ENCODE results near the gene PEX7. TPM values are rescaled to one million over a fixed set of nuclear protein-coding genes. Genes with fewer than 3 reads are reported as not detected.

Gene PEX7
- total and polyA plus RNA-seq, 2 of the 8 experiments (the other 6 are each of a cell fraction or from before 2014, with no cell fraction given), result 6.4 to 11.0 TPM

DNA sequence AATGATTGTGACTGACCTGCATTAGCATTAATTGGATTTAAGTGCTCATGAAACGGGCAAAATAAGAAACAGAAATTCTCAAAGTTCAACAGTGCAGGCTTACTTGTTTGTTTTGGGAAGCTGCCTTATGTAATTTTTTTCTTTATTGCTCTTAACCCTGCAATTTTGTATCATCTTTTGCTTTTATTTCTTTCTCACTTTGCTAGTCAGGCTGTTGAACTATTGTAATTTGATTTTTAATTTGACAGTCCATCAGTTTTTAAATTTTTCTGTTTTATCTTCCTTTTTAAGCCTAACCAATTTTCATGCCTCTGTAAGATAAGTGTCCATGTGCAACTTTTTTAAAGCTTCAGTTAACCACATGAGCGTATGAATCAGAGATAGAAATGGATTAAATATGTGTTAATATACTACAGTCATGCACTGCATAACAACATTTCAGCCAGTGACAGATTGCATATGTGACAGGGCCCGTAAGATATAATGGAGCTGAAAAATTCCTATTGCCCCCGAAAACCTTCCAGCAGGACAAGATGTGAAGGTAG, 44.6 kb downstream of the PEX7 start (continued):
- TF ChIP-seq, protein P1, sequence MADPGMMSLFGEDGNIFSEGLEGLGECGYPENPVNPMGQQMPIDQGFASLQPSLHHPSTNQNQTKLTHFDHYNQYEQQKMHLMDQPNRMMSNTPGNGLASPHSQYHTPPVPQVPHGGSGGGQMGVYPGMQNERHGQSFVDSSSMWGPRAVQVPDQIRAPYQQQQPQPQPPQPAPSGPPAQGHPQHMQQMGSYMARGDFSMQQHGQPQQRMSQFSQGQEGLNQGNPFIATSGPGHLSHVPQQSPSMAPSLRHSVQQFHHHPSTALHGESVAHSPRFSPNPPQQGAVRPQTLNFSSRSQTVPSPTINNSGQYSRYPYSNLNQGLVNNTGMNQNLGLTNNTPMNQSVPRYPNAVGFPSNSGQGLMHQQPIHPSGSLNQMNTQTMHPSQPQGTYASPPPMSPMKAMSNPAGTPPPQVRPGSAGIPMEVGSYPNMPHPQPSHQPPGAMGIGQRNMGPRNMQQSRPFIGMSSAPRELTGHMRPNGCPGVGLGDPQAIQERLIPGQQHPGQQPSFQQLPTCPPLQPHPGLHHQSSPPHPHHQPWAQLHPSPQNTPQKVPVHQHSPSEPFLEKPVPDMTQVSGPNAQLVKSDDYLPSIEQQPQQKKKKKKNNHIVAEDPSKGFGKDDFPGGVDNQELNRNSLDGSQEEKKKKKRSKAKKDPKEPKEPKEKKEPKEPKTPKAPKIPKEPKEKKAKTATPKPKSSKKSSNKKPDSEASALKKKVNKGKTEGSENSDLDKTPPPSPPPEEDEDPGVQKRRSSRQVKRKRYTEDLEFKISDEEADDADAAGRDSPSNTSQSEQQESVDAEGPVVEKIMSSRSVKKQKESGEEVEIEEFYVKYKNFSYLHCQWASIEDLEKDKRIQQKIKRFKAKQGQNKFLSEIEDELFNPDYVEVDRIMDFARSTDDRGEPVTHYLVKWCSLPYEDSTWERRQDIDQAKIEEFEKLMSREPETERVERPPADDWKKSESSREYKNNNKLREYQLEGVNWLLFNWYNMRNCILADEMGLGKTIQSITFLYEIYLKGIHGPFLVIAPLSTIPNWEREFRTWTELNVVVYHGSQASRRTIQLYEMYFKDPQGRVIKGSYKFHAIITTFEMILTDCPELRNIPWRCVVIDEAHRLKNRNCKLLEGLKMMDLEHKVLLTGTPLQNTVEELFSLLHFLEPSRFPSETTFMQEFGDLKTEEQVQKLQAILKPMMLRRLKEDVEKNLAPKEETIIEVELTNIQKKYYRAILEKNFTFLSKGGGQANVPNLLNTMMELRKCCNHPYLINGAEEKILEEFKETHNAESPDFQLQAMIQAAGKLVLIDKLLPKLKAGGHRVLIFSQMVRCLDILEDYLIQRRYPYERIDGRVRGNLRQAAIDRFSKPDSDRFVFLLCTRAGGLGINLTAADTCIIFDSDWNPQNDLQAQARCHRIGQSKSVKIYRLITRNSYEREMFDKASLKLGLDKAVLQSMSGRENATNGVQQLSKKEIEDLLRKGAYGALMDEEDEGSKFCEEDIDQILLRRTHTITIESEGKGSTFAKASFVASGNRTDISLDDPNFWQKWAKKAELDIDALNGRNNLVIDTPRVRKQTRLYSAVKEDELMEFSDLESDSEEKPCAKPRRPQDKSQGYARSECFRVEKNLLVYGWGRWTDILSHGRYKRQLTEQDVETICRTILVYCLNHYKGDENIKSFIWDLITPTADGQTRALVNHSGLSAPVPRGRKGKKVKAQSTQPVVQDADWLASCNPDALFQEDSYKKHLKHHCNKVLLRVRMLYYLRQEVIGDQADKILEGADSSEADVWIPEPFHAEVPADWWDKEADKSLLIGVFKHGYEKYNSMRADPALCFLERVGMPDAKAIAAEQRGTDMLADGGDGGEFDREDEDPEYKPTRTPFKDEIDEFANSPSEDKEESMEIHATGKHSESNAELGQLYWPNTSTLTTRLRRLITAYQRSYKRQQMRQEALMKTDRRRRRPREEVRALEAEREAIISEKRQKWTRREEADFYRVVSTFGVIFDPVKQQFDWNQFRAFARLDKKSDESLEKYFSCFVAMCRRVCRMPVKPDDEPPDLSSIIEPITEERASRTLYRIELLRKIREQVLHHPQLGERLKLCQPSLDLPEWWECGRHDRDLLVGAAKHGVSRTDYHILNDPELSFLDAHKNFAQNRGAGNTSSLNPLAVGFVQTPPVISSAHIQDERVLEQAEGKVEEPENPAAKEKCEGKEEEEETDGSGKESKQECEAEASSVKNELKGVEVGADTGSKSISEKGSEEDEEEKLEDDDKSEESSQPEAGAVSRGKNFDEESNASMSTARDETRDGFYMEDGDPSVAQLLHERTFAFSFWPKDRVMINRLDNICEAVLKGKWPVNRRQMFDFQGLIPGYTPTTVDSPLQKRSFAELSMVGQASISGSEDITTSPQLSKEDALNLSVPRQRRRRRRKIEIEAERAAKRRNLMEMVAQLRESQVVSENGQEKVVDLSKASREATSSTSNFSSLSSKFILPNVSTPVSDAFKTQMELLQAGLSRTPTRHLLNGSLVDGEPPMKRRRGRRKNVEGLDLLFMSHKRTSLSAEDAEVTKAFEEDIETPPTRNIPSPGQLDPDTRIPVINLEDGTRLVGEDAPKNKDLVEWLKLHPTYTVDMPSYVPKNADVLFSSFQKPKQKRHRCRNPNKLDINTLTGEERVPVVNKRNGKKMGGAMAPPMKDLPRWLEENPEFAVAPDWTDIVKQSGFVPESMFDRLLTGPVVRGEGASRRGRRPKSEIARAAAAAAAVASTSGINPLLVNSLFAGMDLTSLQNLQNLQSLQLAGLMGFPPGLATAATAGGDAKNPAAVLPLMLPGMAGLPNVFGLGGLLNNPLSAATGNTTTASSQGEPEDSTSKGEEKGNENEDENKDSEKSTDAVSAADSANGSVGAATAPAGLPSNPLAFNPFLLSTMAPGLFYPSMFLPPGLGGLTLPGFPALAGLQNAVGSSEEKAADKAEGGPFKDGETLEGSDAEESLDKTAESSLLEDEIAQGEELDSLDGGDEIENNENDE (IDR thresholded peaks at IDR 0.05; ENCODE audit: insufficient replicate concordance, low read length), result no peak
- TF ChIP-seq SAP30 (IDR thresholded peaks at IDR 0.05; ENCODE audit: insufficient read depth, insufficient replicate concordance, low read length), result no peak
- TF ChIP-seq RFX5 (IDR thresholded peaks at IDR 0.05; ENCODE audit: borderline replicate concordance, low read depth, low read length), result no peak
- TF ChIP-seq SIX5 (IDR thresholded peaks at IDR 0.05; ENCODE audit: low read depth, low read length), result no peak
- no peak for TF ChIP-seq SP4 (IDR thresholded peaks at IDR 0.05; ENCODE audit: low read length)
- TF ChIP-seq SRF (IDR thresholded peaks at IDR 0.05; ENCODE audit: low read depth, low read length), result no peak
- no peak for TF ChIP-seq CHD1 (IDR thresholded peaks at IDR 0.05; ENCODE audit: low read depth, low read length)
- no peak for TF ChIP-seq KDM5A (IDR thresholded peaks at IDR 0.05; ENCODE audit: low read length)
- TF ChIP-seq GTF2F1 (IDR thresholded peaks at IDR 0.05; ENCODE audit: borderline replicate concordance, low read depth, low read length), result no peak
- no peak for TF ChIP-seq CBX8 (IDR thresholded peaks at IDR 0.05; ENCODE audit: borderline replicate concordance, low read depth, low read length)
- no peak for TF ChIP-seq EGR1 (IDR thresholded peaks at IDR 0.05; ENCODE audit: borderline replicate concordance, low read depth, low read length)

Data from H1 (cell line).